Vagina (tissue), 2 donors: Measurements from ENCODE around the gene KAZN. TPM values are rescaled to one million over a fixed set of nuclear protein-coding genes. Genes with fewer than 3 reads are reported as not detected.

ENCODE experiments used
- DNase-seq, 2 donors: peaks; one replicate each; pipeline ENCODE4 v3.0.0-alpha.2; 2017; ENCODE audit errors: extremely low spot score in 2 of 2
- H3K27ac ChIP-seq: fragments of 200-600 bp; sonication (generic); one replicate; pipeline ENCODE4 v1.5.1; 2019
- H3K27me3 ChIP-seq: fragments of 200-600 bp; sonication (generic); one replicate; pipeline ENCODE4 v1.5.1; 2019
- H3K36me3 ChIP-seq, 2 donors: fragments of 200-600 bp; sonication (generic); one replicate each; pipeline ENCODE4 v1.5.1; 2017 to 2019
- H3K4me1 ChIP-seq: fragments of 200-600 bp; sonication (generic); one replicate; pipeline ENCODE4 v1.5.1; 2019
- H3K4me3 ChIP-seq, 2 donors: fragments of 200-600 bp; sonication (generic); 1 replicate in 1 of 2; 2 replicates in 1 of 2; pipeline ENCODE4 v1.5.1; 2016 to 2019
- H3K9me3 ChIP-seq: fragments of 200-600 bp; sonication (generic); one replicate; pipeline ENCODE4 v1.5.1; 2019
- CTCF ChIP-seq, 3 experiments: fragments of 450-650 bp in 2 of 3; fragments of 200-600 bp in 1 of 3; sonication (generic) in 1 of 3; IDR thresholded peaks; one replicate each; pipeline ENCODE4 v1.5.1; 2017 to 2019; ENCODE audit warnings: antibody characterized with exemption in 3 of 3, mild to moderate bottlenecking in 2 of 3, moderate library complexity in 2 of 3
- POLR2A ChIP-seq, 2 donors: fragments of 450-650 bp; IDR thresholded peaks; one replicate each; pipeline ENCODE4 v1.6.1; 2017; ENCODE audit warnings: antibody characterized with exemption in 2 of 2, mild to moderate bottlenecking in 2 of 2, moderate library complexity in 2 of 2
- POLR2AphosphoS5 ChIP-seq, 2 donors: sonication (generic); formaldehyde crosslinking; IDR thresholded peaks; one replicate each; pipeline ENCODE4 v1.9.0; 2017; ENCODE audit warnings: antibody characterized with exemption in 2 of 2, mild to moderate bottlenecking in 2 of 2, low read depth in 1 of 2; ENCODE audit not compliant: insufficient read depth in 1 of 2
- intact Hi-C: fragments of 100-400 bp; cut with DNase I; formaldehyde crosslinking; loops from one replicate; pipeline ENCODE4 v1.15.1; 2023
- total RNA-seq: library from RNA; depleted of rRNA; stranded (reverse); fragments of >200 nt; gene quantifications from one replicate; pipeline ENCODE4 v1.2.3, GENCODE V29; 2016

Gene KAZN
- total RNA-seq, 1 donor from 2014 or later: 29.5 TPM

DNA sequence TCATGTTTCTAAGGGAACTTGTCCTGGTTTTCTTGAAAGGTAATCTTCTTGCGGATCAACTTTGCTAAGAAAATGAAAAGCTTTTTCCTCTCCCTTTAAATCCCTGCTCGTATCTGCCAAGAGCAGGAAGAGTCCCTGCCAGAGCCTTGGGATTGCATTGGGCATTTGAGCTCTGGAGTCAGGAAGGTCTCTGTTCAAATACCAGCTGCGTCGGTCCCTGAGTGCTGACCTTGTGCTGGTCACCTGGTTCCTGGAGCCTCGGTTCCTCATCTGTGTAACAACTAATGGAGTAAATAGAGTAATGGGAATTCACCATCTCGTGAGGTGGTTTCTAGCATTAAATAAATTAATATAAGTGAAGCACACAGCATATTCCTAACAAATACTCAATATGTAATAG is 280.5 kb downstream of the KAZN start:
- TF ChIP-seq CTCF (IDR thresholded peaks at IDR 0.05): no peak
- TF ChIP-seq POLR2A (IDR thresholded peaks at IDR 0.05): no peak
- TF ChIP-seq POLR2AphosphoS5 (IDR thresholded peaks at IDR 0.05; ENCODE audit: insufficient read depth in 1 of 2, low read depth in 1 of 2): no peak
- DNase-seq: no peak
- intact Hi-C loops: no loop called here
- Histone ChIP-seq H3K4me3 (no peak overlapping the region), H3K36me3 (no peaks in the 10 kb centered on the region), H3K9me3 (no peaks in the 10 kb centered on the region), H3K4me1 (peaks cover 27% of the 10 kb centered on the region), H3K27me3 (no peaks in the 10 kb centered on the region), H3K27ac (peak overlapping the region; percentile 82)

GRCh38 chr1:14880456-14881316 is 282.2 kb downstream of the KAZN start:
- peak overlapping the region; percentile 82 for H3K27ac ChIP-seq
- peaks cover 27% of the 10 kb centered on the region for H3K4me1 ChIP-seq
- no peaks in the 10 kb centered on the region for H3K27me3 ChIP-seq
- H3K9me3 ChIP-seq: no peaks in the 10 kb centered on the region
- intact Hi-C loops: no loop called here
- TF ChIP-seq POLR2AphosphoS5 (IDR thresholded peaks at IDR 0.05; ENCODE audit: insufficient read depth in 1 of 2, low read depth in 1 of 2): peak in 1 of 2 donors; percentile 67
- no peak for TF ChIP-seq CTCF (IDR thresholded peaks at IDR 0.05)
- no peaks in the 10 kb centered on the region for H3K36me3 ChIP-seq
- H3K4me3 ChIP-seq: no peak overlapping the region
- peak in 1 of 2 donors; percentile 92 for DNase-seq

- Histone ChIP-seq H3K36me3 (no peaks in the 10 kb centered on the region), H3K4me1 (peaks cover 27% of the 10 kb centered on the region), H3K27ac (peak overlapping the region; percentile 82), H3K27me3 (no peaks in the 10 kb centered on the region), H3K9me3 (no peaks in the 10 kb centered on the region), H3K4me3 (no peak overlapping the region)
- TF ChIP-seq POLR2A (IDR thresholded peaks at IDR 0.05) (no peak), CTCF (IDR thresholded peaks at IDR 0.05) (no peak), POLR2AphosphoS5 (IDR thresholded peaks at IDR 0.05; ENCODE audit: insufficient read depth in 1 of 2, low read depth in 1 of 2) (no peak)
- DNase-seq: no peak
- intact Hi-C loops: no loop called here
Measured at GRCh38 chr1:14881775-14882672, 283.5 kb downstream of the KAZN start.

DNA sequence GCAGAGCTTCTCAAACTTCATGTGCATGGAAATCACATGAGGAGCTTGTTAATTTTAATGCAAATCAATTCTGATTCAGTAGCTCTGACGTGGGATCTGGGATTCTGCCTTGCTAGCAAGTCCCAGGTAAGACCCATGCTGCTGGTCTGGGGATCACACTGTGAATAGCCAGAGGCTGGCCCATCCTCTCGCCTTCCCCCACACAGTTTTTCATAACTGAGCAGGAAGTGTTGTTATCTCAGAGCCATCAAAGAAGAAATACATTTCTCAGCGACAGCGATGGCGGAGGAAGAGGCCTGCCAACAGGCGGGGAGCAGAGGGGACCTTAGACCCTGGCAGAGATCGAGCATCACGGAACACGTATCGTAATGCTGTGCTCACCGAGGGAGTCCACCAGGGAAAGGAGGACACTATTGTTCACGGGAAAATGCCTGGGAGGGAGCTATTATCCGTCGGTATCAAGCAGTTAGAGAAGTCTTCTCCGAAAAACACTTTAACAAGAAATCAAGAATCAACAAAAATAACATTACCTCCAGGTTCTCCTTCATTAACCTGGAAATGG is 286.2 kb downstream of the KAZN start:
- no peaks in the 10 kb centered on the region for H3K27me3 ChIP-seq
- H3K9me3 ChIP-seq: no peaks in the 10 kb centered on the region
- H3K4me1 ChIP-seq: peaks cover 27% of the 10 kb centered on the region
- TF ChIP-seq CTCF (IDR thresholded peaks at IDR 0.05) (no peak), POLR2AphosphoS5 (IDR thresholded peaks at IDR 0.05; ENCODE audit: insufficient read depth in 1 of 2, low read depth in 1 of 2) (no peak), POLR2A (IDR thresholded peaks at IDR 0.05) (no peak)
- H3K4me3 ChIP-seq: no peak overlapping the region
- H3K36me3 ChIP-seq: no peaks in the 10 kb centered on the region
- DNase-seq: no peak
- no peak overlapping the region for H3K27ac ChIP-seq
- intact Hi-C loops: no loop called here
